Measurements from ENCODE around the gene CALHM2.

The CALHM2 gene

GRCh38 chr10:103415581-103415980, 36.6 kb downstream of the CALHM2 start:
- no peak for DNase-seq

- no peak for DNase-seq
Measured at GRCh38 chr10:103413564-103413963, 38.6 kb downstream of the CALHM2 start.

- no peak for DNase-seq
Measured at GRCh38 chr10:103397191-103397825, 54.9 kb downstream of the CALHM2 start.

- no peak for DNase-seq
Measured at GRCh38 chr10:103396789-103397087, 55.4 kb downstream of the CALHM2 start.

Measured in bone marrow (tissue), 2 donors.